GM19395 (cell line): Measurements from ENCODE around the gene CRYBA4.

Experiments used
- ATAC-seq: cut with Tn5 transposase; IDR thresholded peaks from one replicate; pipeline ENCODE4 v1.9.1; 2021; ENCODE audit warnings: mild to moderate bottlenecking, moderate library complexity; ENCODE audit not compliant: unreplicated experiment

CRYBA4 gene

DNA sequence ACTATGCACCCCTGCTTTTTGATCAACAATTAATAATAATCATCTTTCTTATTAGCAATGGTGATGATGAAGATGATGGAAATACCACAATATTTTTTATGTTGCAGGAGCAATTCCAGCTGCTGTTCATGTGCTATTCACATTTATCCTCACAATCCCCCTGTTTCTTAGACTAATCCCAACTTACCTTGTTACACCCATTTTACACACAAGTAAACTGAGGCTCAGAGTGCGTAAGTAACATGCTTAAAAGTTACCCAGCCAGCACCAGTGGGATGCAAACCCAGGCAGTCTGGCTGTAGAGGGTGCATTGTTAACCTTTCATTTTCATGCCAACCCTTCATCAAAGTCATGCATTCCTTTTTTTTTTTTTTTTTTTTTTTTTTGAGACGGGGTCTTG lies 1.6 kb upstream of the CRYBA4 start:
- ATAC-seq, result no peak

DNA sequence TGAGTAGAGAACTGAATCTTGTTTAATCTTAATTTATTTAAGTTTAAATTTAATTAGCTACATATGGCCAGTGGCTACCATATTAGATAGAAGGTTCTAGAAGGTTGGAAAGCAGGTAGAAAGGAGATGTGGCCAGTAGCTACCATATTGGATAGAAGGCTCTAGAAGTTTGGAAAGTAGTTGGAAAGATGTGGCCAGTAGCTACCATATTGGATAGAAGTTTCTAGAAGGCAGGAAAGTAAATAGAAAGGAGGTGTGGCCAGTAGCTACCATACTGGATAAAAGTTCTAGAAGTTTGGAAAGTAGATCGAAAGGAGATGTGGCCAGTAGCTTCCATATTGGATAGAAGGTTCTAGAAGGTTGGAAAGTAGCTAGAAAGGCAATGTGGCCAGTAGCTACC lies 2.2 kb downstream of the CRYBA4 start:
- ATAC-seq, result no peak

GRCh38 chr22:26624803-26625202 lies 3.0 kb downstream of the CRYBA4 start:
- ATAC-seq, result no peak

- ATAC-seq, result no peak
Measured at GRCh38 chr22:26629988-26630761, 8.4 kb downstream of the CRYBA4 start.

DNA sequence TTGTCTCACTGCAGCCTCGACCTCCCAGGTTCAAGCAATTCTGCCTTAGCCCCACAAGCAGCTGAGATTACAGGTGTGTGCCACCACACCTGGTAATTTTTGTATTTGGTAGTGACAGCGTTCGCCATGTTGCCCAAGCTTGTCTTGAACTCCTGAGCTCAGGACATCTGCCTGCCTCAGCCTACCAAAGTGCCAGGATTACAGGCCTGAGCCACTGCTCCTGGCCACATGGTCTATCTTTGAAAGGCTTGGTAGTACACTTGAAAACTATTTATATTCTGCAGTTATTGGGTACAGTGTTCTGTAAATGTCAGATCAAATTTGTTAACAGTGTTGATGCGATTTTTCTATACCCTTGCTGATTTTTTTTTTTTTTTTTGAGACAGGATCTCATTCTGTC lies 9.5 kb downstream of the CRYBA4 start:
- ATAC-seq, result no peak

DNA sequence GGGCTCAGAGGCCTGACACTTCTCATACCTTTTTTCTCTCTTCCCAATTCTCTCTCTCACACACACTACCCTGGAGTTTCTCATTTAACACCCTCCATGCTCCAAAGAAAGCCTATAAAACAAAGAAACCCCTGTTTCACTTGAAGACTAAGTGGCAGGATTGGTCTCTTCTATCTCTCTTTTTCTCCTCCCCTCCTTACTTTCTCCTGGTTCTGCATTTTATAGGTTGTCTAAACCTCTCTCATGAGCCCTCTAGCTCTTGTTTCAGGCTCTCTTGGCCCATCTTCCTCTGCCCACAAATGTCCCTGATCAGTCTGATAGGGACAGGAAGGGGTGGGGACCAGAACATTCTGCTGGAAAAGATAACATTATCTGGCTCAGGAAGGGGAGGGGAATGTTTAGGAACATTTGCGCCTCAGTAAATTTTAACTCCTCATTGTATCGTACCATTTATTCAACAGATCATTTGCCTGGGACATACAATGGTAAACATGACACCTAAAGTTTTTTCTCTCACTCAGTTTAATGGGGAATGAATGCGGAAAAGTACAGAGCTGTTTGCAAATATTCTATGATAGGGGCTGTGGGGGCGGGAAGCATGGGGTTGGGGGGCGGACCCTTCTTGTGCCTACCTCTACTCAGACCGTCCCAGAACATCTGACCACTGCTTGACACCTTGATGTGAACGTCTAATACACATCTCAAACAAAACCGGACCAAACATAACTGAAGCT lies 10.8 kb downstream of the CRYBA4 start:
- ATAC-seq, result no peak

DNA sequence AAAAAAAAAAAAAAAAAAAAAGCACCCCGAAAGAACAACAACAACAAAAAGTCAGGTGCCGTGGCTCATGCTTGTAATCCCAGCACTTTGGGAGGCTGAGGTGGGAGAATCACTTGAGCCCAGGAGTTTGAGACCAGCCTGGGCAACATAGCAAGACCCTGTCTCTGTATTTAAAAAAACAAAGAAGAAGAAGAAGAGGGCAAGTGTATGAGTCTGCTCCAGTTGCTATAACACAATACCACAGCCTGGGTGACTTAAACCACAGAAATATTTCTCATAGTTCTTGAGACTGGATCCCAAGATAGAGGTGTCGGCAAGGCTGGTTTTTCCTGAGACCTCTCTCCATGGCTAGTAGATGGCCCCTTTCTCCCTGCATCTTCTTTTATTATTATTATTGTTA lies 12.4 kb downstream of the CRYBA4 start:
- ATAC-seq, result no peak

DNA sequence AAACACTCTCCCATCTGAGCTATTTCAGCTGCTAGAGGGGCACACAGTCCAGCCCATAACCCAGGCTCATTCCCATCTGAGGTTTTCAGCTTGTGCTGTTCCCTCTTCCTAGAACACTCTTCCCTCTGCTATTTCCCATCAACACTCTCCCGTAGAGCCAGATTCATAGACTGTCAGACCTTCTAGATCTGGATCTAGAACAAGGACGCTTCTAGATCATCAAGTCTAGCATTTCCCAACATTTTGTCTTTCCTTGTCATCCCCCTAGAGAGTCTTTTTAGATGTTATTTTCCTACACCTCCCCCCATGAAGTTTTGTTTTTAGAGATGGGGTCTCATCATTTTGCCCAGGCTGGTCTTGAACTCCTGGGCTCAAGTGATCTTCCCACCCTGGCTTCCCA lies 13.4 kb downstream of the CRYBA4 start:
- no peak for ATAC-seq

- no peak for ATAC-seq
Measured at GRCh38 chr22:26636296-26636695, 14.5 kb downstream of the CRYBA4 start.

DNA sequence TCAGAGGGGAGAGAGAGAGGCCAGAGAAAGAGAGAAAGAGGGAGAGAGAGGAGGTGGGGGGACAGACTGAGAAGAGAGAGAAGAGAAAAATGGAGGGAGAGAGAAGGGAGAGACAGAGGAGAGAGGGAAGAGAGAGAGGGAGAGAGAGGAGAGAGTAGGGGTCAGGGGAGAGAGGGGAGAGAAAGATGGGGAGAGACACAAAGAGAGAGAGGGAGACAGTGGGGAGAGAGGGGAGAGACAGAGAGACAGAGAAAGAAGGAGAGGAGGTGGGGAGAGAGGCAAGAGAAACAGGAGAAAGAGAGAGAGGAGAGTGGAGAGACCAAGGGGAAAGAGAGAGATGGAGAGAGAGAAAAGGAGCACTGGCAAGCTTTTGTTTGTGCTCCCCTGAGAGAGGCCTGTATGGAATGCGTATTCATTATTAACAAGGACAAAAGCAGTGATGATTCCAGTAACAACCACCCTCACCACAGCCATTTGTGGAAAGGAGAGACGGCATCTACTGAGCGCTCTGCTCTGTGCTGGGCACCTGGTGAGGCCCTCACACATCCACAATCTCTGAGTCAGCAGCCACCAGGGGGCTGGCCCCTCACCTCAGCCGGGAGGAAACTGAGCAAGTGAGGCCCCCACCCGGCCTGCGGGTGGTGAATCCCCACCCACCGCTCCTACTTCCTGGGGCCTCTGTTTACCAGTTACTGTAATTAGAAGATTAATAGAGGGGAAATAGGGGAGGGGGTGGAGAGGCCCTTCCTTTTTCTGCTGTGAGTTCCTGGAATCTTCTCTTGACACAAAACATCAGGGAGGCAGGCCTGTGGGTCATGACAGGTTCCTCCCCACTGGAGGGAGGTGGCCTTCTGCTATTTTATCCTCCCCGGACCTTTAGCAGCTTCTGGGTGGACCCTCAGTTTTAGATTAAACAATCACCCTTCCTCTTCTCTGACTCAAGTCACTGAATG lies 21.0 kb downstream of the CRYBA4 start:
- no peak for ATAC-seq

- ATAC-seq, result no peak
Measured at GRCh38 chr22:26643418-26644100, 21.8 kb downstream of the CRYBA4 start.

DNA sequence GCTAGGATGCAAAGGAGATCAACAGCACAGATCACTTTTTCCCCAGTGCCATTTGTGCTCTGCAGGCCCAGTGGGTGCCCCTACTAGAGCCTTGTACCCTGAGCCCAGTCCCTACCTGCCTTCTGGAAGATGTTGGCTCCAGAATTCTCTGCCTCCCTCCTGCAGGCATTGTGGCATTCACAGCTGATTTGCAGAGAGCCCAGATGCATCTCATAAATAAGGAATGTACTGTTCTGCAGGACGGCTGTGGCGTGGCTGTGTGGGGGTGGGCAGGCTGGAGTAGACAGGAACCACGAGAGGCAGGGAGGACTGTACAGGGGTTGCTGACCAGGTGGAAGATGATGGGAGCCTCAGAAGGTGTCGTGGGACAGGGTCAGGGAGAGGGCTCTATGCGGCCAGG lies 24.4 kb downstream of the CRYBA4 start:
- ATAC-seq, result no peak

- no peak for ATAC-seq
Measured at GRCh38 chr22:26648011-26648497, 26.3 kb downstream of the CRYBA4 start.

DNA sequence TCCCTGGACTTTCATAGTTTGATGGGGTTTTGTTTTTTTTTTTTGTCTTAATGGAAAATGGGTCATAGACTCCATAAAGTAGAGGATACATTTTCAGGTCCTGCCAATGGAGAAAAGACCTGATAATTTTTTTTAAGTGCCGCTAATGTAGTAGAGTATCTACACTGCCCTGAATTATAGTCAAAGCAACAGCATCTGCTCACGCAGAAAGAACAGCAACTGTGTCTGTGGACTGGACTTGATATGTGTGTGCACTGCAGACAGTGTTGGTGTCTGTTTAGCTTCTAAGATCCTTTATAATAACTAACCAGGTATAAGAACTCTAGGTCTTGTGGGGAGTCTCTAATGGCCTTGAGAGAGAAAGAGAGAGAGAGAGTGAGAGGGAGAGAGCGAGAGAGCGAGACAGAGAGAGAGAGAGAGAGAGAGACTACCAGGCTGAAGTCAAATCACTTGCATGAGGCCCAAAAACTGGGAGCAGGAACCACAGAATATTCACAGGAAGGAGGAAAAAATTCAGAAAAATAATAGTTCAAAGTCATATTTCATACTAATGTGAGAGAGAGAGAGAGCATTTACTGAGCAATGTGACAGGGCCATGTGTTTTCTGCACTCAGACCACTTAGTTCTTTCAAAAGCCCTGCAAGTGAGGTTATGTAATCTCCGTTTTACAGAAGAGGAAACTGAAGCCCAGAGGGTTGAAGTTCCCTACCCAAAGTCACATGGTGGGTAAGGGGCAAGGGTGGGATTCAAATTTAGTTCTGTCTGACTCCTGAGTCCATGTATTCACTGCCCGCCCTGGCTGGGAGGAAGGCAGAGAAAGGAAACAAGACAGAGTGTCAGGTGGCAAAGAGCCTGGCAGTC lies 27.0 kb downstream of the CRYBA4 start:
- no peak for ATAC-seq

- no peak for ATAC-seq
Measured at GRCh38 chr22:26650722-26651421, 29.1 kb downstream of the CRYBA4 start.

DNA sequence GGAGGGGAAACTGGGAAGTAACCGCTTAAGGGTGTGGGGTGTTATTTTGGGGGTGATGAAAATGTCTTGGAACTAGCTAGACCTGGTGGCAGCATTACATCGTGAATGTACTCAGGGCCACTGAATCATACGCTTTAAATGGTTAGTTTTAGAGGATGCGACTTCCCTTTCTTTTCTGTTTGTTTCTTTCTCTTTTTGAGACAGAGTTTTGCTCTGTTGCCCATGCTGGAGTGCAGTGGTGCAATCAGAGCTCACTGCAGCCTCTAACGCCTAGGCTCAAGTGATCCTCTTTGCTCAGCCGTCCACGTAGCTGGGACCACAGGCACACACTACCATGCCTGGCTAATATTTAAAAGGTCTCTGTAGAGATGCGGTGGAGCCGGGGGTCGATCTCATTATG lies 30.1 kb downstream of the CRYBA4 start:
- ATAC-seq, result no peak

- ATAC-seq, result no peak
Measured at GRCh38 chr22:26656891-26657851, 35.4 kb downstream of the CRYBA4 start, which contains the start of gene MIAT. MIAT (plus strand) TSS chr22:26657588.

DNA sequence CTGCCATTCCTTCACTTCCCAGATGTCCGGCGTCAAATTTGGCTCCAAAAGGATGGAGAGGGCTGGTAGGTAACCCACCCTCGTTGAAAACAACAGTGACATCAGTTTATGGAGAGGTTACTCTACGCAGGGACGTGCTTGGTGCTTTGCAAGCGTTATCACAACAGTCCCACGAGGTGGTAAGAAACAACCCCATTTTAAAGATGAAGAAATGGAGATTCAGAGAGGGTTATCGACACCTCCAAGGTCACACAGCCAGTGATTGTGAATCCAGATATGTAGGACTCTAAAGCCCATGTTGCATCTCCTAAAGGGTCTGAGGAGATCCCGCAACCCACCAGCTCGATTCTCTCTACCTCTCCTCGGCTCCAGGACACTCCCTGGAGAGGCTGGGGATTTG lies 36.4 kb downstream of the CRYBA4 start:
- ATAC-seq, result no peak
